HCT116 (cell line): ENCODE measurements around the gene RNF121. TPM values are rescaled to one million over a fixed set of nuclear protein-coding genes. Genes with fewer than 3 reads are reported as not detected.

ENCODE experiments used
- ATAC-seq: fragments of 200-7000 bp; cut with Tn5 transposase; 2 replicates; pipeline ENCODE4 v1.9.1; 2020; ENCODE audit warnings: mild to moderate bottlenecking, moderate library complexity
- BruUV-seq: library from RNA; stranded (reverse); fragments of 400-500 nt; replicated peaks from 2 replicates; lab custom pipeline; 2021; lab: Mats Ljungman, UMichigan
- CTCF ChIA-PET: fragments of 300-600 bp; sonication (Branson Sonifier 250); formaldehyde crosslinking; loops from one replicate; lab custom pipeline; 2021; ENCODE audit warnings: antibody characterized with exemption; lab: Charles Lee
- POLR2A ChIA-PET: fragments of 300-600, 350-600 bp; sonication (Branson Sonifier 250); formaldehyde crosslinking; loops from one replicate; lab custom pipeline; 2021; ENCODE audit warnings: antibody characterized with exemption; lab: Charles Lee
- RAD21 ChIA-PET, 2 experiments: fragments of 300-600 bp; sonication (Branson Sonifier 250); formaldehyde crosslinking; loops; one replicate each; lab custom pipeline; 2023; ENCODE audit warnings: low total read pairs in 2 of 2; ENCODE audit not compliant: uncharacterized antibody in 2 of 2, unreplicated experiment in 2 of 2, low non-redundant PET in 1 of 2; lab: Charles Lee
- DNase-seq: peaks from one replicate; pipeline ENCODE4 v3.0.0-alpha.2; 2010; ENCODE audit warnings: low read depth, low spot score
- H2AFZ ChIP-seq: fragments of 200-600 bp; shearing (Covaris generic), sonication (generic); 2 replicates; pipeline ENCODE4 v1.6.1; 2017; ENCODE audit warnings: low read depth, mixed run types, mixed read lengths, antibody characterized with exemption, low read length; ENCODE audit not compliant: poor library complexity, severe bottlenecking
- H3K27ac ChIP-seq: 2 replicates; pipeline ENCODE4 v1.5.1; 2012; ENCODE audit warnings: low read depth, low read length
- H3K27me3 ChIP-seq: fragments of 200-600 bp; sonication (generic); 2 replicates; pipeline ENCODE4 v1.6.1; 2016; ENCODE audit warnings: mixed run types, low read length, mixed read lengths; ENCODE audit not compliant: insufficient read depth
- H3K36me3 ChIP-seq, 2 experiments: fragments of 200-500 bp in 1 of 2; fragments of 200-600 bp in 1 of 2; sonication (Bioruptor generic) in 1 of 2; sonication (generic) in 1 of 2; 2 replicates each; pipeline versions ENCODE4 v1.5.1 to v1.6.1; 2014 to 2016; ENCODE audit warnings: low read length in 2 of 2, inconsistent platforms in 1 of 2, mixed read lengths in 1 of 2, mixed run types in 1 of 2; ENCODE audit not compliant: insufficient read depth in 2 of 2, control insufficient read depth in 1 of 2
- H3K4me1 ChIP-seq, 2 experiments: fragments of 200-600 bp in 1 of 2; sonication (generic) in 1 of 2; 2 replicates each; pipeline versions ENCODE4 v1.5.1 to v1.6.1; 2012 to 2017; ENCODE audit warnings: low read length in 2 of 2, inconsistent platforms in 1 of 2, mild to moderate bottlenecking in 1 of 2, mixed read lengths in 1 of 2, mixed run types in 1 of 2, moderate library complexity in 1 of 2; ENCODE audit not compliant: insufficient read depth in 2 of 2, control insufficient read depth in 1 of 2
- H3K4me2 ChIP-seq: fragments of 200-600 bp; sonication (generic); 2 replicates; pipeline ENCODE4 v1.6.1; 2017; ENCODE audit warnings: mixed run types, low read length, mixed read lengths
- H3K4me3 ChIP-seq, 2 experiments: fragments of 200-600 bp in 1 of 2; sonication (generic) in 1 of 2; replicated peaks in 1 of 2; 2 replicates each; pipeline ENCODE4 v1.5.1; 2011 to 2016; ENCODE audit warnings: low read length in 2 of 2, control low read depth in 1 of 2, low read depth in 1 of 2, mild to moderate bottlenecking in 1 of 2, mixed read lengths in 1 of 2, mixed run types in 1 of 2
- H3K79me2 ChIP-seq: fragments of 200-600 bp; sonication (generic); 2 replicates; pipeline ENCODE4 v1.6.1; 2017; ENCODE audit warnings: mild to moderate bottlenecking, mixed run types, low read length, moderate library complexity, mixed read lengths; ENCODE audit not compliant: insufficient read depth
- H3K9ac ChIP-seq: fragments of 200-600 bp; sonication (generic); 2 replicates; pipeline ENCODE4 v1.6.1; 2016; ENCODE audit warnings: low read length, mixed read lengths
- H3K9me2 ChIP-seq: fragments of 200-600 bp; sonication (generic), shearing (Covaris generic); 2 replicates; pipeline ENCODE4 v1.6.1; 2017; ENCODE audit warnings: mixed run types, mild to moderate bottlenecking, moderate library complexity; ENCODE audit not compliant: insufficient read depth
- H3K9me3 ChIP-seq, 2 experiments: fragments of 200-500 bp in 1 of 2; fragments of 200-600 bp in 1 of 2; sonication (Bioruptor generic) in 1 of 2; sonication (generic) in 1 of 2; 2 replicates each; pipeline ENCODE4 v1.6.1; 2014 to 2017; ENCODE audit warnings: low read length in 2 of 2, mixed read lengths in 2 of 2, inconsistent platforms in 1 of 2, low read depth in 1 of 2, mild to moderate bottlenecking in 1 of 2, mixed run types in 1 of 2, moderate library complexity in 1 of 2; ENCODE audit not compliant: control insufficient read depth in 1 of 2, insufficient read depth in 1 of 2
- H4K20me1 ChIP-seq: fragments of 200-600 bp; sonication (generic), shearing (Covaris generic); 2 replicates; pipeline ENCODE4 v1.6.1; 2017; ENCODE audit warnings: mixed run types, mild to moderate bottlenecking, moderate library complexity; ENCODE audit not compliant: insufficient read depth
- EGR1 ChIP-seq: IDR thresholded peaks from 2 replicates; pipeline ENCODE4 v1.6.1; 2012; ENCODE audit warnings: low read depth
- ELF1 ChIP-seq: IDR thresholded peaks from 2 replicates; pipeline ENCODE4 v1.6.1; 2012; ENCODE audit warnings: low read depth, borderline replicate concordance
- FOSL1 ChIP-seq: IDR thresholded peaks from 2 replicates; pipeline ENCODE4 v1.6.1; 2012; ENCODE audit warnings: low read depth
- POLR2A ChIP-seq: IDR thresholded peaks from 2 replicates; pipeline ENCODE4 v1.7.0; 2011; ENCODE audit warnings: borderline replicate concordance; ENCODE audit not compliant: insufficient read depth, insufficient read length; ENCODE audit errors: extremely low read depth
- POLR2AphosphoS5 ChIP-seq: IDR thresholded peaks from 2 replicates; pipeline ENCODE4 v1.6.1; 2011; ENCODE audit warnings: mild to moderate bottlenecking, low read depth, low read length, moderate library complexity
- SIN3A ChIP-seq: IDR thresholded peaks from 2 replicates; pipeline ENCODE4 v1.6.1; 2012; ENCODE audit warnings: low read depth
- SRF ChIP-seq: IDR thresholded peaks from 2 replicates; pipeline ENCODE4 v1.6.1; 2012; ENCODE audit warnings: low read depth
- TCF7L2 ChIP-seq: IDR thresholded peaks from 2 replicates; pipeline ENCODE4 v1.7.0; 2011; ENCODE audit warnings: borderline replicate concordance, inconsistent platforms; ENCODE audit not compliant: insufficient read depth, insufficient read length; ENCODE audit errors: extremely low read depth
- YY1 ChIP-seq: IDR thresholded peaks from 2 replicates; pipeline ENCODE4 v1.6.1; 2011; ENCODE audit warnings: low read length, low read depth, moderate library complexity, mild to moderate bottlenecking; ENCODE audit not compliant: insufficient replicate concordance; ENCODE audit errors: extremely low read depth
- ZNF274 ChIP-seq: fragments of 200-500 bp; sonication (Bioruptor generic); IDR thresholded peaks from 2 replicates; pipeline ENCODE4 v1.6.1; 2014; ENCODE audit warnings: mild to moderate bottlenecking, low read depth, low read length, inconsistent platforms
- intact Hi-C: fragments of 100-400 bp; cut with micrococcal nuclease; formaldehyde crosslinking; loops from 2 replicates; pipeline ENCODE4 v1.10.0; 2022
- total RNA-seq: library from RNA; stranded (reverse); gene quantifications from one replicate; pipeline ENCODE4 v1.2.1, GENCODE V29; 2021; ENCODE audit not compliant: unreplicated experiment
- TF ChIP-seq, protein P1 (sequence below): IDR thresholded peaks from 2 replicates; pipeline ENCODE4 v1.6.1; 2011; ENCODE audit warnings: mild to moderate bottlenecking, low read length, moderate library complexity; ENCODE audit not compliant: insufficient replicate concordance; ENCODE audit errors: extremely low read depth

The RNF121 gene
- total RNA-seq, 1 experiment from 2014 or later: 24.5 TPM

DNA sequence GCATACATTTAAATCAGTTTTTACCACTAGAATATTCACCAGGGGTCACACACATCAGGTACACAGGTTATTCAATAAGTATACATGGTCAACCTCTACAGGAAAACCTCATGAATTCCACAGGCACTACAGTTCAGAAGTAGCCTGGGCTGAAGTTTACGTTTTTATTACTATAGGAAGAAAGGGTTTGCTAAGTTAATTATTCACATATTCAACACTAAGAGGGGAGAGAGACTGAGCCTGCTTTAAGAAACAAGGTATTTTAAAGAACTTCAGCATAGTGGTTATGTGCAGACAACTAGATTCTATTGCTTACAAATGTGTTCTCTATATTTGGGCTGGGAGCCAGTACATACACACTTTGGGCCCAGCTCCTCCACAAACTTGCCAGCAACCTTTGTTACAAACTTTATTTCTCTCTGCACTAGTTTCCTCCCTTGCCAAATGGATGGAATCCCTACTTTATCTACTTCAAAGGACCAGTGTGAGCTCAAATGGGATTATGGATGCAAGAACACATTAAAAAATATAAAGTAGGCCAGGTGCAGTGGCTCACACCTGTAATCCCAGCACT is 101.7 kb downstream of the RNF121 start:
- Histone ChIP-seq H2AFZ (no peak overlapping the region), H3K79me2 (peaks cover 49% of the 10 kb centered on the region), H3K36me3 (peaks cover 9 to 15% of the 10 kb centered on the region in 2 experiments; a peak in 3 of 4 replicates), H4K20me1 (0 out of 2 replicates have a peak, but pooled peaks cover 4% of the 10 kb centered on the region), H3K9me2 (no peaks in the 10 kb centered on the region), H3K4me3 (no peak overlapping the region), H3K27me3 (no peaks in the 10 kb centered on the region), H3K27ac (no peak overlapping the region), H3K4me1 (peaks cover 0 to 2% of the 10 kb centered on the region in 2 experiments; a peak in 1 of 4 replicates), H3K4me2 (no peak overlapping the region), H3K9ac (no peak overlapping the region), H3K9me3 (no peaks in the 10 kb centered on the region)
- ChIA-PET POLR2A (interaction anchor here (0.7 kb wide), 1 partner anchor 10 kb away, joined by 4 read pairs; no protein-coding TSS in a partner anchor), RAD21 (no interaction called here), CTCF (interaction anchor here (1.3 kb wide), 1 partner anchor 60 kb away, joined by 4 read pairs; no protein-coding TSS in a partner anchor)
- no peak for TF ChIP-seq POLR2AphosphoS5
- no peak for TF ChIP-seq FOSL1
- no TSS peak for BruUV-seq
- DNase-seq: no peak
- intact Hi-C loops: no loop called here
- ATAC-seq: no peak

DNA sequence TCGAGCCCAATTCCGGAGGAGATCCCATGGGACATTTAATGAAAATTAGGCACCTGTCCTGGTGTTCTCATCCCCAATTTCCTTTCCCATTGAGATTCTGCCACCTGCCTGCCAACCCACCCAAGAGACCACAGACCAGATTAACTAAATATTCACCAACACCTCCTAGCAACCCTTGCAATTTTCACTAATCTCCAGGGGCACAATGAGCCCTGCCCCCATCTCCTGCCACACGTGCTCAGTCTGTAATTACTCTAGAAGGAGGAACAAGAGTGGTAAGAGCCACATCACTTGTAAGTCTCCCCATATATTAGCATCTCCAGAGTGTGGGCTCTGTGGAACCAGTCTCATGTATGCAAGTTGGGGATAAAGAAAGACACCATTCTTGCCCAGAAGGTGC is 107.8 kb downstream of the RNF121 start:
- POLR2A ChIA-PET: no interaction called here

More for the DNA sequence above, 107.8 kb downstream of the RNF121 start:
- H3K27me3 ChIP-seq: no peaks in the 10 kb centered on the region
- no peaks in the 10 kb centered on the region for H3K9me2 ChIP-seq
- TF ChIP-seq, protein P1, sequence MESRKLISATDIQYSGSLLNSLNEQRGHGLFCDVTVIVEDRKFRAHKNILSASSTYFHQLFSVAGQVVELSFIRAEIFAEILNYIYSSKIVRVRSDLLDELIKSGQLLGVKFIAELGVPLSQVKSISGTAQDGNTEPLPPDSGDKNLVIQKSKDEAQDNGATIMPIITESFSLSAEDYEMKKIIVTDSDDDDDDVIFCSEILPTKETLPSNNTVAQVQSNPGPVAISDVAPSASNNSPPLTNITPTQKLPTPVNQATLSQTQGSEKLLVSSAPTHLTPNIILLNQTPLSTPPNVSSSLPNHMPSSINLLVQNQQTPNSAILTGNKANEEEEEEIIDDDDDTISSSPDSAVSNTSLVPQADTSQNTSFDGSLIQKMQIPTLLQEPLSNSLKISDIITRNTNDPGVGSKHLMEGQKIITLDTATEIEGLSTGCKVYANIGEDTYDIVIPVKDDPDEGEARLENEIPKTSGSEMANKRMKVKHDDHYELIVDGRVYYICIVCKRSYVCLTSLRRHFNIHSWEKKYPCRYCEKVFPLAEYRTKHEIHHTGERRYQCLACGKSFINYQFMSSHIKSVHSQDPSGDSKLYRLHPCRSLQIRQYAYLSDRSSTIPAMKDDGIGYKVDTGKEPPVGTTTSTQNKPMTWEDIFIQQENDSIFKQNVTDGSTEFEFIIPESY: no peak
- TF ChIP-seq TCF7L2: no peak
- no peak for TF ChIP-seq EGR1
- no peak for TF ChIP-seq POLR2A
- no peak for TF ChIP-seq ZNF274
- TF ChIP-seq YY1: no peak
- no peak for TF ChIP-seq SIN3A
- TF ChIP-seq SRF: no peak
- TF ChIP-seq ELF1: no peak
- H2AFZ ChIP-seq: no peak overlapping the region
- H4K20me1 ChIP-seq: 0 out of 2 replicates have a peak, but pooled peaks cover 4% of the 10 kb centered on the region
- RAD21 ChIA-PET: no interaction called here
- H3K4me3 ChIP-seq: no peak overlapping the region
- DNase-seq: no peak
- peaks cover 0 to 10% of the 10 kb centered on the region in 2 experiments; a peak in 2 of 4 replicates for H3K36me3 ChIP-seq
- CTCF ChIA-PET: no interaction called here
- H3K27ac ChIP-seq: no peak overlapping the region
- intact Hi-C loops: no loop called here
- BruUV-seq: no TSS peak
- no peaks in the 10 kb centered on the region for H3K9me3 ChIP-seq
- no peak overlapping the region for H3K4me2 ChIP-seq
- peaks cover 84% of the 10 kb centered on the region for H3K79me2 ChIP-seq
- H3K4me1 ChIP-seq: peaks cover 14 to 32% of the 10 kb centered on the region in 2 experiments
- H3K9ac ChIP-seq: no peak overlapping the region
- ATAC-seq: no peak
